SK-N-SH (cell line): ENCODE measurements around the gene RIPOR2. TPM values are rescaled to one million over a fixed set of nuclear protein-coding genes. Genes with fewer than 3 reads are reported as not detected.

Source experiments
- CTCF ChIA-PET: fragments of 300-600, 350-600 bp; formaldehyde crosslinking; extraction: SDS; loops from one replicate; lab custom pipeline; 2021; lab: Yijun Ruan, JAX
- POLR2A ChIA-PET: fragments of 350-600 bp; sonication (Branson Sonifier 250); formaldehyde crosslinking; extraction: SDS; loops from one replicate; lab custom pipeline; 2020; ENCODE audit warnings: antibody characterized with exemption, inconsistent platforms; lab: Yijun Ruan, JAX
- DNase-seq: peaks from one replicate; pipeline ENCODE4 v3.0.0; 2012
- H2AFZ ChIP-seq: fragments of 200-600 bp; sonication (generic); 2 replicates; pipeline ENCODE4 v1.8.1; 2016; ENCODE audit warnings: antibody characterized with exemption, mild to moderate bottlenecking, low read depth
- H3F3A ChIP-seq: fragments of 200-600 bp; sonication (generic); replicated peaks from 2 replicates; pipeline ENCODE3; 2016; ENCODE audit warnings: antibody characterized with exemption, mild to moderate bottlenecking; ENCODE audit not compliant: insufficient read depth
- H3K27ac ChIP-seq, 2 experiments: fragments of 200-500 bp in 1 of 2; fragments of 200-600 bp in 1 of 2; sonication (Bioruptor generic) in 1 of 2; sonication (generic), shearing (Covaris generic) in 1 of 2; 2 replicates each; pipeline versions ENCODE4 v1.5.1 to v1.6.1; 2014 to 2016; ENCODE audit warnings: low read depth in 2 of 2, inconsistent platforms in 1 of 2, low read length in 1 of 2, mild to moderate bottlenecking in 1 of 2, mixed read lengths in 1 of 2
- H3K27me3 ChIP-seq: fragments of 200-600 bp; sonication (generic), shearing (Covaris generic); 2 replicates; pipeline ENCODE4 v1.6.1; 2016; ENCODE audit warnings: mixed run types; ENCODE audit not compliant: insufficient read depth
- H3K36me3 ChIP-seq, 2 experiments: fragments of 200-500 bp in 1 of 2; fragments of 200-600 bp in 1 of 2; sonication (Bioruptor generic) in 1 of 2; sonication (generic) in 1 of 2; replicated peaks in 1 of 2; 2 replicates each; pipeline versions ENCODE3 to v1.5.1; 2014 to 2016; ENCODE audit warnings: low read length in 1 of 2, mild to moderate bottlenecking in 1 of 2; ENCODE audit not compliant: insufficient read depth in 2 of 2, control insufficient read depth in 1 of 2
- H3K4me1 ChIP-seq, 2 experiments: fragments of 200-500 bp in 1 of 2; fragments of 200-600 bp in 1 of 2; sonication (Bioruptor generic) in 1 of 2; sonication (generic), shearing (Covaris generic) in 1 of 2; 2 replicates each; pipeline versions ENCODE4 v1.5.1 to v1.6.1; 2014 to 2016; ENCODE audit warnings: low read depth in 1 of 2, low read length in 1 of 2, mixed run types in 1 of 2; ENCODE audit not compliant: insufficient read depth in 2 of 2, control insufficient read depth in 1 of 2
- H3K4me2 ChIP-seq: fragments of 200-600 bp; sonication (generic), shearing (Covaris generic); 2 replicates; pipeline ENCODE4 v1.6.1; 2017; ENCODE audit warnings: mixed run types
- H3K4me3 ChIP-seq, 2 experiments: fragments of 200-500 bp in 1 of 2; fragments of 200-600 bp in 1 of 2; sonication (Bioruptor generic) in 1 of 2; sonication (generic), shearing (Covaris generic) in 1 of 2; 2 replicates each; pipeline versions ENCODE4 v1.5.1 to v1.8.1; 2014 to 2016; ENCODE audit warnings: low read depth in 2 of 2, inconsistent platforms in 1 of 2, low read length in 1 of 2, mild to moderate bottlenecking in 1 of 2, mixed read lengths in 1 of 2, moderate library complexity in 1 of 2
- H3K79me2 ChIP-seq: fragments of 200-600 bp; sonication (generic); 2 replicates; pipeline ENCODE4 v1.8.1; 2017; ENCODE audit warnings: mild to moderate bottlenecking; ENCODE audit not compliant: insufficient read depth
- H3K9ac ChIP-seq: fragments of 200-600 bp; sonication (generic); 2 replicates; pipeline ENCODE4 v1.6.1; 2017; ENCODE audit warnings: mixed run types
- H3K9me2 ChIP-seq: fragments of 200-600 bp; sonication (generic); 2 replicates; pipeline ENCODE4 v1.6.1; 2017; ENCODE audit warnings: mixed run types
- H3K9me3 ChIP-seq: fragments of 200-600 bp; sonication (generic); 2 replicates; pipeline ENCODE4 v1.6.1; 2017; ENCODE audit warnings: mixed run types, mild to moderate bottlenecking, moderate library complexity
- H4K20me1 ChIP-seq: fragments of 200-600 bp; sonication (generic); 2 replicates; pipeline ENCODE4 v1.6.1; 2017; ENCODE audit warnings: mild to moderate bottlenecking, mixed run types; ENCODE audit not compliant: insufficient read depth
- CHD2 ChIP-seq: fragments of 150-350 bp; IDR thresholded peaks from 2 replicates; pipeline ENCODE4 v1.6.1; 2018; ENCODE audit warnings: low read length; ENCODE audit not compliant: partially characterized antibody
- EZH2phosphoT487 ChIP-seq: fragments of 200-600 bp; sonication (generic); IDR thresholded peaks from 2 replicates; pipeline ENCODE4 v1.6.1; 2017; ENCODE audit warnings: low read depth, mixed run types, mild to moderate bottlenecking, antibody characterized with exemption, moderate library complexity, borderline replicate concordance
- FOSL2 ChIP-seq: IDR thresholded peaks from 2 replicates; pipeline ENCODE4 v1.4.0; 2012; ENCODE audit warnings: low read depth, mild to moderate bottlenecking, moderate library complexity, borderline replicate concordance
- NFIC ChIP-seq: IDR thresholded peaks from 2 replicates; pipeline ENCODE4 v1.4.0; 2012; ENCODE audit warnings: borderline replicate concordance
- RCOR1 ChIP-seq: fragments of 150-350 bp; IDR thresholded peaks from 2 replicates; pipeline ENCODE4 v1.6.1; 2017; ENCODE audit warnings: antibody characterized with exemption, low read length
- RFX5 ChIP-seq: IDR thresholded peaks from 2 replicates; pipeline ENCODE4 v1.6.1; 2012; ENCODE audit warnings: mild to moderate bottlenecking, improper control_type of control experiment, low read length
- TAF1 ChIP-seq: IDR thresholded peaks from 2 replicates; pipeline ENCODE4 v1.6.1; 2012; ENCODE audit warnings: low read depth, mild to moderate bottlenecking, low read length, moderate library complexity, borderline replicate concordance
- TEAD4 ChIP-seq: IDR thresholded peaks from 2 replicates; pipeline ENCODE4 v1.4.0; 2012; ENCODE audit warnings: mild to moderate bottlenecking, borderline replicate concordance; ENCODE audit not compliant: insufficient read depth
- WGBS: methylation state at CpG from one replicate; pipeline ENCODE4 v1.1.6; 2017; ENCODE audit warnings: low lambda C conversion rate; 5-methylcytosine and 5-hydroxymethylcytosine counted together
- polyA plus RNA-seq, 3 experiments: library from polyadenylated mRNA; depleted of rRNA; stranded (reverse); fragments of >200 nt; gene quantifications; 2 replicates each; pipeline ENCODE4 v1.2.3, GENCODE V29; 2012
- TF ChIP-seq, protein P1 (sequence below): IDR thresholded peaks from 2 replicates; pipeline ENCODE4 v1.6.1; 2012; ENCODE audit warnings: mild to moderate bottlenecking, low read depth, low read length, moderate library complexity
- TF ChIP-seq, protein P2 (sequence below): IDR thresholded peaks from 2 replicates; pipeline ENCODE4 v1.4.0; 2012; ENCODE audit warnings: low read depth
- TF ChIP-seq, protein P3 (sequence below): IDR thresholded peaks from 2 replicates; pipeline ENCODE4 v1.4.0; 2012; ENCODE audit warnings: low read depth, borderline replicate concordance
- TF ChIP-seq, protein P4 (sequence below): fragments of 200-600 bp; sonication (generic); IDR thresholded peaks from 2 replicates; pipeline ENCODE4 v1.6.1; 2017; ENCODE audit warnings: antibody characterized with exemption, mild to moderate bottlenecking, moderate library complexity
- TF ChIP-seq, protein P5 (sequence below): IDR thresholded peaks from 2 replicates; pipeline ENCODE4 v1.4.0; 2012; ENCODE audit warnings: low read depth, borderline replicate concordance

RIPOR2 gene
- polyA plus RNA-seq, 1 of the 3 experiments (the other 2 are of a cell fraction) = 0.05 TPM

DNA sequence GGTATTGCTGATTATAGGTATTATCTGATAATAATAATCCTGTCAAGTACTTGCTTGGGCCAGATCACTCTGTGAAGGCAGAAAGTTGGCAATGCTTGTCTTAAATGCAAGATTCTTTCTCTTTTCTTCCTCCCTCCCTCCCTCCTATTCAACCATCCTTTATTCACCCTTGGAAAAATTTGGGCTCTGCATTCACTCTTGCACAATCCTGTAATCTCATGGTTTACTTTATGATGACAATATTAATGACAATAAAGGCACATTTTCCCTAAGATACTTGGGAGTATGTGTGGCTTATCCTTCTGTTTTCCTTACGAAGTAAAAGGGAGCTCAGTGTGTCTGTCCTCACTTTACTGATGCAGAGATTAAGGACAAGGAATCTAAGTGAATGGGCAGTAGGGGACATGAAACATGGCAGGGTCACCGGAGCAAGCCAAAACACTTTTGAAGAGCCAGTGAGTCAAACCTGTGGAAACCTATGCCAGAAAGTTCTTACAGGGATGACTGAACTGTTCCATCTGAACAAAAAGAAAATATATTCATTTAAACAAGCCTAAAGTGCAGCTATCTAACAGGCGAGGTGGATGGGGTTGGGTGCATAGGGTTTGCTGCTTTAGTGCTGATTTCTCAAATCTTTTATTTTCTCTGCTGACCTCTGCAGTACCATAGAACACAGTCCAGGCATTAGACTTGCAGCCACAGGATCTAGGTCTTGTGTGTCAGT lies 14.6 kb upstream of the RIPOR2 start (continued):
- TF ChIP-seq, protein P1, sequence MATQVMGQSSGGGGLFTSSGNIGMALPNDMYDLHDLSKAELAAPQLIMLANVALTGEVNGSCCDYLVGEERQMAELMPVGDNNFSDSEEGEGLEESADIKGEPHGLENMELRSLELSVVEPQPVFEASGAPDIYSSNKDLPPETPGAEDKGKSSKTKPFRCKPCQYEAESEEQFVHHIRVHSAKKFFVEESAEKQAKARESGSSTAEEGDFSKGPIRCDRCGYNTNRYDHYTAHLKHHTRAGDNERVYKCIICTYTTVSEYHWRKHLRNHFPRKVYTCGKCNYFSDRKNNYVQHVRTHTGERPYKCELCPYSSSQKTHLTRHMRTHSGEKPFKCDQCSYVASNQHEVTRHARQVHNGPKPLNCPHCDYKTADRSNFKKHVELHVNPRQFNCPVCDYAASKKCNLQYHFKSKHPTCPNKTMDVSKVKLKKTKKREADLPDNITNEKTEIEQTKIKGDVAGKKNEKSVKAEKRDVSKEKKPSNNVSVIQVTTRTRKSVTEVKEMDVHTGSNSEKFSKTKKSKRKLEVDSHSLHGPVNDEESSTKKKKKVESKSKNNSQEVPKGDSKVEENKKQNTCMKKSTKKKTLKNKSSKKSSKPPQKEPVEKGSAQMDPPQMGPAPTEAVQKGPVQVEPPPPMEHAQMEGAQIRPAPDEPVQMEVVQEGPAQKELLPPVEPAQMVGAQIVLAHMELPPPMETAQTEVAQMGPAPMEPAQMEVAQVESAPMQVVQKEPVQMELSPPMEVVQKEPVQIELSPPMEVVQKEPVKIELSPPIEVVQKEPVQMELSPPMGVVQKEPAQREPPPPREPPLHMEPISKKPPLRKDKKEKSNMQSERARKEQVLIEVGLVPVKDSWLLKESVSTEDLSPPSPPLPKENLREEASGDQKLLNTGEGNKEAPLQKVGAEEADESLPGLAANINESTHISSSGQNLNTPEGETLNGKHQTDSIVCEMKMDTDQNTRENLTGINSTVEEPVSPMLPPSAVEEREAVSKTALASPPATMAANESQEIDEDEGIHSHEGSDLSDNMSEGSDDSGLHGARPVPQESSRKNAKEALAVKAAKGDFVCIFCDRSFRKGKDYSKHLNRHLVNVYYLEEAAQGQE = no peak
- TF ChIP-seq, protein P2, sequence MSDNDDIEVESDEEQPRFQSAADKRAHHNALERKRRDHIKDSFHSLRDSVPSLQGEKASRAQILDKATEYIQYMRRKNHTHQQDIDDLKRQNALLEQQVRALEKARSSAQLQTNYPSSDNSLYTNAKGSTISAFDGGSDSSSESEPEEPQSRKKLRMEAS = no peak
- no peak for TF ChIP-seq CHD2
- TF ChIP-seq RFX5 = no peak
- TF ChIP-seq FOSL2 = no peak
- no peak for TF ChIP-seq TEAD4
- TF ChIP-seq, protein P3, sequence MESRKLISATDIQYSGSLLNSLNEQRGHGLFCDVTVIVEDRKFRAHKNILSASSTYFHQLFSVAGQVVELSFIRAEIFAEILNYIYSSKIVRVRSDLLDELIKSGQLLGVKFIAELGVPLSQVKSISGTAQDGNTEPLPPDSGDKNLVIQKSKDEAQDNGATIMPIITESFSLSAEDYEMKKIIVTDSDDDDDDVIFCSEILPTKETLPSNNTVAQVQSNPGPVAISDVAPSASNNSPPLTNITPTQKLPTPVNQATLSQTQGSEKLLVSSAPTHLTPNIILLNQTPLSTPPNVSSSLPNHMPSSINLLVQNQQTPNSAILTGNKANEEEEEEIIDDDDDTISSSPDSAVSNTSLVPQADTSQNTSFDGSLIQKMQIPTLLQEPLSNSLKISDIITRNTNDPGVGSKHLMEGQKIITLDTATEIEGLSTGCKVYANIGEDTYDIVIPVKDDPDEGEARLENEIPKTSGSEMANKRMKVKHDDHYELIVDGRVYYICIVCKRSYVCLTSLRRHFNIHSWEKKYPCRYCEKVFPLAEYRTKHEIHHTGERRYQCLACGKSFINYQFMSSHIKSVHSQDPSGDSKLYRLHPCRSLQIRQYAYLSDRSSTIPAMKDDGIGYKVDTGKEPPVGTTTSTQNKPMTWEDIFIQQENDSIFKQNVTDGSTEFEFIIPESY = no peak

DNA sequence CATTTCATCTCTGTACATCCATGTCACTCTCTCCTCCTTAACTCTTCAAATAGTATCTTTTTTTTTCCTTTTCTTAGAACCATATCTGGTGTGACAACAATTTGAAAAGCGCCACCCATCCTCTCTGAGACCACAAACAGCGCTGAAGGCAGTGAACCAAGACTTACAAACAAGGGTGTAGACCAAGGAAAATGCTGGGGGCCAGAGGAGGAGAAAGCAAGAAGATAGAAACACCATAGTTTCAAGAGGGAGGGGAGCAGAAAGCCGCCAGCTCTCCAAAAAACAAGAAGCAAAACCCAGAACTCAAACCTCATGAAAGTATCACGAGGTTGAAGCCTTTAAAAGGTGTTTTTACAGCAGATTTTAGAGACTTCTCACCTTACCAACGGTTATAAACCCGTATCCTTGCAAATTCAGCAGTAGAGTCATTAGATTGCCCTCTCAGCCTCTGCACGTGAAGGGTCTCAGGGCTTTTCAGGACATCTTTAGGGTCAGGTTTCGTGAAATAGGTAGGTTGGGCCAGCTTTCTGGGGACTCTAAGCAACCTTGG lies 13.3 kb upstream of the RIPOR2 start:
- Histone ChIP-seq H3K4me1 (no peaks in the 10 kb centered on the region), H3K9ac (no peak overlapping the region), H3K79me2 (no peaks in the 10 kb centered on the region), H3K36me3 (no peaks in the 10 kb centered on the region), H3K27me3 (no peaks in the 10 kb centered on the region; the same call in 1 of the 2 replicates), H2AFZ (no peak overlapping the region), H4K20me1 (no peaks in the 10 kb centered on the region), H3K9me2 (no peaks in the 10 kb centered on the region), H3K4me2 (no peak overlapping the region), H3K4me3 (no peak overlapping the region), H3K27ac (no peak overlapping the region), H3F3A (no peaks in the 10 kb centered on the region), H3K9me3 (peaks cover 10% of the 10 kb centered on the region; the same call in 1 of the 2 replicates)
- ChIA-PET POLR2A (no interaction called here), CTCF (interaction anchor here (0.5 kb wide), 1 partner anchor 9 kb away, joined by 3 read pairs; no protein-coding TSS in a partner anchor)
- no peak for DNase-seq
- TF ChIP-seq CHD2 (no peak), EZH2phosphoT487 (no peak), RCOR1 (no peak), TAF1 (no peak), NFIC (no peak)
- TF ChIP-seq, protein P4, sequence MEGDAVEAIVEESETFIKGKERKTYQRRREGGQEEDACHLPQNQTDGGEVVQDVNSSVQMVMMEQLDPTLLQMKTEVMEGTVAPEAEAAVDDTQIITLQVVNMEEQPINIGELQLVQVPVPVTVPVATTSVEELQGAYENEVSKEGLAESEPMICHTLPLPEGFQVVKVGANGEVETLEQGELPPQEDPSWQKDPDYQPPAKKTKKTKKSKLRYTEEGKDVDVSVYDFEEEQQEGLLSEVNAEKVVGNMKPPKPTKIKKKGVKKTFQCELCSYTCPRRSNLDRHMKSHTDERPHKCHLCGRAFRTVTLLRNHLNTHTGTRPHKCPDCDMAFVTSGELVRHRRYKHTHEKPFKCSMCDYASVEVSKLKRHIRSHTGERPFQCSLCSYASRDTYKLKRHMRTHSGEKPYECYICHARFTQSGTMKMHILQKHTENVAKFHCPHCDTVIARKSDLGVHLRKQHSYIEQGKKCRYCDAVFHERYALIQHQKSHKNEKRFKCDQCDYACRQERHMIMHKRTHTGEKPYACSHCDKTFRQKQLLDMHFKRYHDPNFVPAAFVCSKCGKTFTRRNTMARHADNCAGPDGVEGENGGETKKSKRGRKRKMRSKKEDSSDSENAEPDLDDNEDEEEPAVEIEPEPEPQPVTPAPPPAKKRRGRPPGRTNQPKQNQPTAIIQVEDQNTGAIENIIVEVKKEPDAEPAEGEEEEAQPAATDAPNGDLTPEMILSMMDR = no peak
- TF ChIP-seq, protein P3 = no peak
- TF ChIP-seq, protein P5, sequence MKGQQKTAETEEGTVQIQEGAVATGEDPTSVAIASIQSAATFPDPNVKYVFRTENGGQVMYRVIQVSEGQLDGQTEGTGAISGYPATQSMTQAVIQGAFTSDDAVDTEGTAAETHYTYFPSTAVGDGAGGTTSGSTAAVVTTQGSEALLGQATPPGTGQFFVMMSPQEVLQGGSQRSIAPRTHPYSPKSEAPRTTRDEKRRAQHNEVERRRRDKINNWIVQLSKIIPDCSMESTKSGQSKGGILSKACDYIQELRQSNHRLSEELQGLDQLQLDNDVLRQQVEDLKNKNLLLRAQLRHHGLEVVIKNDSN = no peak
- 38% methylated on average over 8 of the region's 8 CpGs for WGBS
